NCI-H524 treated with DMSO at 0.1 percent for 48 hours (cell line): Measurements from ENCODE around the gene MLXIP.

ENCODE experiments used
- DNase-seq: peaks from one replicate; lab custom pipeline; 2025; lab: John Stamatoyannopoulos, UW

Gene MLXIP

DNA sequence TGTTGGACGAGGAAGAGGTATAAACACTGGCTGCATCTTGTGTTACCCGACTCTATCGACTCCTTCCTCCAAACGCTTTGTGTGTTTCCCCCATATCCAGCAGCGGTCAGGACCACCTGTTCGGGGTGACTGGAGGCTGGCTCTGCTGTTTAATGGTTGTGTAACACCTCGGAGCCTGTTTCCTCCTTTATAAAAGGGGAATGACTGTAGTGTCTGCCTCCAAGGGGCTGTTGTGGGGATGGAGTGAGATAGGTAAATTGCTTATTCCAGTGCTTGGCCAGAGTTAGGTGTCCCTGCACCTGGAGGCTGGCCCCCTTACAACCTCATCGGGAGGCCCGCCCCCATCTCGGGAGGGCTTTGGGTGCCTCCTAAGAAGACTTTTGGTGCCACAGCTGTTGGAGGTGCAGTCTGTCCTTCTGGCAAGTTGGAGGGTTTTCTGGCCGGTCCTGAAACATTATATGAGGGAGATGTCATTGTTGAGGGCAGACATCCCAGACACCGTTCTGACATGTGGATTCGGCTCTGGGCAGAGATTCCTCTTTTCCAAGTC lies 1.1 kb downstream of the MLXIP start:
- DNase-seq, result no peak

GRCh38 chr12:122080149-122081082 lies 1.9 kb downstream of the MLXIP start:
- no peak for DNase-seq

DNA sequence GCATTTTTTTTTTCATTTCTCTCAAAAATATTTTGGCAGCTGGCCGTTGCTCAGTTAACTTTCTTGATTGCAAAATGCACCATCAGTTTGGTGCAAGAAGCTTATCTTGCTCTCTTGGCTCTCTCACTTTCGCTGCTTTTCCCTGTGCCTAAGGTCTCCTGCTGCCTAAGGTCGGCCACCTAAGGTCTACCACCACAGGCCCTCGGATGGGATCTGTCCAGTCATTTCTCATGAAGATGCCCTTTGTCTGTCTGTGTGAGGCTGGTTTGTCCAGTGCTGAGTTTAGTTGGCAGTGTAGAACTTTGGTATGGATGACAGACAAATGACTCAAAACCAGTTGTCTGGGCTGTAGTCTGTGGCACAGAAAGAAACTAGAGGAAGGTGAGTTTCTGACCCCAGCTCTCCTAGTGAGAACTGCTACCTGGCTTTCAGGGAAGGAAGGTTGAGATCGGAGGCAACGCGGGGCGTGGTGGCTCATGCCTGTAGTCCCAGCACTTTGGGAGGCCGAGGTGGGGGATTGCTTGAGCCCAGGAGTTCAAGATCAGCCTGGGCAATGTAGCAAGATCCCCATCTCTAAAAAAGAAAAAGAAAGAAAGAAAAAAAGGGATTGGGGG lies 2.6 kb downstream of the MLXIP start:
- DNase-seq, result no peak

- no peak for DNase-seq
Measured at GRCh38 chr12:122081697-122082221, 3.2 kb downstream of the MLXIP start.

- DNase-seq, result no peak
Measured at GRCh38 chr12:122082621-122083356, 4.2 kb downstream of the MLXIP start.

GRCh38 chr12:122084857-122085405 lies 6.4 kb downstream of the MLXIP start:
- DNase-seq, result no peak

DNA sequence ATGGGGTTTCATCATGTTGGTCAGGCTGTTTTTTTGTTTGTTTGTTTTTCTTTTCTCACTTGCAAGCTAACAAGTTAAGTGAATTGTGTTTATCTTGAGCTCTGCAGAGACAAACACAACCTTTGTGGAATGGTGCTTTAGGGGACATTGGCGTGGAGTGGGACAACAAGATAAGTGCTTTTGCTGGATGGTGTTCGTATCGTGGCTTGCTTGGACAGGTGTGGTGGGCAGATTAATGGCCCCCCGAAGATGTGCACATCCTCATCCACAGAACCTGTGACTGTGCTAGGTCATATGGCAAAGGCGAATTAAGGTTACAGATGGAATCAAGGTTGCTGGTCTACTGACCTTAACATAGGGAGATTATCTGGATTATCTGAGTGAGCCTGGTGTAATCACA lies 7.0 kb downstream of the MLXIP start:
- no peak for DNase-seq

DNA sequence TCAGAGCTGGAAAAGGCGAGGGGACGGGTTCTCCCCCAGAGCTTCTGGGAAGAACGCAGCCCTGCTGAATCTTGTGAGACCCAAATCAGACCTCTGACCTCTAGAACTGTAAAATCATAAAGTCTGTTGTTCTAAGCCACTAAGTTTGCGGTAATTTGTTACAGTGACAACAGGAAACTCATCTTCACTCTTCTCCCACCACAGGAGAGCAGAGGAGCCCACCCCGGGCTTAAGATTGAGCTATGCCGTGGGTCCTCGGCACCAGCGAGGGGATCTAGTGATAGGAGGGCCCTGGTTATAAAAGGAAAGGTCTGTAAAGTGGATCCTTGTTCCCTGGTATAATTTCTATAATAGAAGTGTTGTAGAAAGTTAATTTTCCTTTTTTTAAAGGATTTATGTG lies 7.6 kb downstream of the MLXIP start:
- DNase-seq, result no peak

- DNase-seq, result no peak
Measured at GRCh38 chr12:122086641-122087285, 8.2 kb downstream of the MLXIP start.

GRCh38 chr12:122087431-122088178 lies 9.0 kb downstream of the MLXIP start:
- no peak for DNase-seq

GRCh38 chr12:122088179-122088810 lies 9.7 kb downstream of the MLXIP start:
- DNase-seq, result no peak

DNA sequence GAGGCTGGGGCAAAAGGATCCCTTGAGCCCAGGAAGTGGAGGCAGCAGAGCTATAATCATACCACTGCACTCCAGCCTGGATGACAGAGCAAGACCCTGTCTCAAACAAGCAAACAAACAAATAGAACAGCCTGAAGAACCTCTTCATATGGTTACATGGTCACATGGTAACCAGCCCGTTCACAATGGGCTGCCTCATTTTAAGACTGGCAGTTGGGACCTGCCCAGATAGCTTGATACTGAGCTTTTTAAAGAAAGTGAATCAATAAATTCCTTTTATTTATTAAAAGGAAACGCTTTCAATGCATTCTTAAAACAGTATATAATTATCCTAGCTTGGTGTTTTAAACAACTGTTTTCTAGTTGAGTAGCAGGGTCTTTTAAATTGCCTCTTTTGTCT lies 10.5 kb downstream of the MLXIP start:
- no peak for DNase-seq

- no peak for DNase-seq
Measured at GRCh38 chr12:122090759-122091515, 12.4 kb downstream of the MLXIP start.

DNA sequence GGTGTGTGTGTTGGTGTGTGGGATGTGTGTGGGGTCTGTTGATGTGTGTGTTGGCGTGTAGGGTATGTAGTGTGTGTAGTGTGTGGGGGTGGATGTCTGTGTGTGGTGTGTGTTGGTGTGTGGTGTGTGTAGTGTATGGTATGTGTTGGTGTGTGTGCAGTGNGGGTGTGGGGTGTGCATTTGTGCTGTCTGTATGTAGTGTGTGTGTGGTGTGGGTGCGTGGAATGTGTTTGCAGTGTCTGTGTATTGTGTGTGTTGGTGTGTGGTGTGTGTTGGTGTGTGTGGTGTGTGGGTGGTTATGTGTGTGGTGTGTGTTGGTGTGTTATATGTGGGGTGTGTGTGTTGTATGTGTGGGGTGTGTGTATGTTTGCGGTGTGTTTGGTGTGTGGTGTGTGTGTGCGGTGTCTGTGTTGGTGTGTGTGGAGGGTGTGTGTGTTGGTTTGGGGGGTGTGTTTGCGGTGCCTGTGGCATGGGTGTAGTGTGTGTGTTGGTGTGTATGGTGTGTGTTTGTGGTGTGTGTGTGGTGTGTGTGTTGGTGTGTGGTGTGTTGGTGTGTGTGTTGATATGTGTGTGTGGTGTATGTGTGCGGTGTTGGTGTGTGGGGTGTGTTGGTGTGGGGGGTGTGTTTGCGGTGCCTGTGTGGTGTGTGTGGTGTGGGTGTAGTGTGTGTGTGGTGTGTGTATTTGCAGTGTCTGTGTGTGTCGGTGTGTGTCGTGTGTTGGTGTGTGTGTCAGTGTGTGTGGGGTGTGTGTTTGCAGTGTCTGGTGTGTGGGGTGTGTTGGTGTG lies 14.7 kb downstream of the MLXIP start:
- no peak for DNase-seq

- DNase-seq, result no peak
Measured at GRCh38 chr12:122094137-122094734, 15.7 kb downstream of the MLXIP start.

DNA sequence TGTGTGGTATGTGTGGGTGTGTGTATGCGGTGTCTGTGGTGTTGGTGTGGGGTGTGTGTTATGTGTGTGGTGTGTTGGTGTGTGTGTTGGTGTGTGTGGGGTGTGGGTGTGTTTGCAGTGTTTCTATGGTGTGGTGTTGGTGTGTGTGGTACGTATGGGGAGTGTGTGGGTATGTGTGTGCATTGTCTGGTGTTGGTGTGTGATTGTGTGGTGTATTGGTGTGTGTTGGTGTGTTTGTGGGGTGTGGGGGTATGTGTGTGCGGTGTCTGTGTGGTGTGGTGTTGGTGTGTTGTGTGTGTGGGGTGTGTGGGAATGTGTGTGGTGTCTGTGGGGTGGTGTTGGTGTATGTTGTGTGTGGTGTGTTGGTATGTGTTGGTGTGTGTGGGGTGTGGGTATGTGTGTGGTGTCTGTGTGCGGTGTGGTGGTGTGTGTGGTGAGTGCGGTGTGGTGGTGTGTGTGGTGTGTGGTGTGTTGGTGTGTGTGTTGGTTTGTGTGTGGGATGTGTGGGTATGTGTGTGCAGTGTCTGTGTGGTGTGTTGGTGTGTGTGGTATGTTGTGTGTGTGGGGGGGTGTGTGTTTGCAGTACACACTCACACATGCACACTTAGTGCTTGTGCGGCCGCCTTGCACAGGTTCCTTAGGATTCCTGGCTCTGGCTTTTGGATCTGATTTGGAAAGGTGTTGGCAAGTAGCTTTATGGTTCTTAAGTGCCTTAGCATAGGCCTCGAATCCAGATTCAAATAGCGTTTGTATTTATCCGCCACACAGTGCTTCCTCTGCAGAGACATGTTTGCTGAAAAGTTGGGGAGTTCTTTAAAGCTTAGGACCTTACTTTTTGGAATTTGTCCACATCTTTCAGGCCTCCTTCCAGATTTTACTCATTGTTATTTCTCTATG lies 16.4 kb downstream of the MLXIP start:
- DNase-seq, result no peak

DNA sequence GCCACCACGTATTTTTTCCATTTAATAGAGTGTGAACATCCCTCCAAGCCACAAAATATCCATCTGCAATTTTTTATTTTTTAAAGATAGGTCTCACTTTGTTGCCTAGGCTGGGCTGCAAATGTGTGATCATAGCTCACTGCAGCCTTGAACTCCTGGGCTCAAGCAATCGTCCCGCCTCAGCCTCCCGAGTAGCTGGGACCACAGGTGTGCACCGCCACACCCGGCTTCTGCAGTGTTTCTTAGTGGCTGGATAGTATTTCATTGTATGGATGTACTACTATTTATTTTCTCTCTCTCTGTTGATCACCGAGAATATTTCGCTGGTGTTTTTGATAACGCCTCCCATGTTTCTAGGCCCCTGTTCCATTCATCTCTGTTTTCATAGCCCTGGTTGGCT lies 17.5 kb downstream of the MLXIP start:
- no peak for DNase-seq
